ENCODE data around the gene TSPEAR. TPM values are rescaled to one million over a fixed set of nuclear protein-coding genes. Genes with fewer than 3 reads are reported as not detected.
"Not testable (repeated sequence)": the region's sequence is repeated elsewhere in the genome, so short reads cannot be mapped to it uniquely, and the experiment has no call there.

Gene TSPEAR
- total RNA-seq, 1 donor from 2014 or later: 0.10 TPM

DNA sequence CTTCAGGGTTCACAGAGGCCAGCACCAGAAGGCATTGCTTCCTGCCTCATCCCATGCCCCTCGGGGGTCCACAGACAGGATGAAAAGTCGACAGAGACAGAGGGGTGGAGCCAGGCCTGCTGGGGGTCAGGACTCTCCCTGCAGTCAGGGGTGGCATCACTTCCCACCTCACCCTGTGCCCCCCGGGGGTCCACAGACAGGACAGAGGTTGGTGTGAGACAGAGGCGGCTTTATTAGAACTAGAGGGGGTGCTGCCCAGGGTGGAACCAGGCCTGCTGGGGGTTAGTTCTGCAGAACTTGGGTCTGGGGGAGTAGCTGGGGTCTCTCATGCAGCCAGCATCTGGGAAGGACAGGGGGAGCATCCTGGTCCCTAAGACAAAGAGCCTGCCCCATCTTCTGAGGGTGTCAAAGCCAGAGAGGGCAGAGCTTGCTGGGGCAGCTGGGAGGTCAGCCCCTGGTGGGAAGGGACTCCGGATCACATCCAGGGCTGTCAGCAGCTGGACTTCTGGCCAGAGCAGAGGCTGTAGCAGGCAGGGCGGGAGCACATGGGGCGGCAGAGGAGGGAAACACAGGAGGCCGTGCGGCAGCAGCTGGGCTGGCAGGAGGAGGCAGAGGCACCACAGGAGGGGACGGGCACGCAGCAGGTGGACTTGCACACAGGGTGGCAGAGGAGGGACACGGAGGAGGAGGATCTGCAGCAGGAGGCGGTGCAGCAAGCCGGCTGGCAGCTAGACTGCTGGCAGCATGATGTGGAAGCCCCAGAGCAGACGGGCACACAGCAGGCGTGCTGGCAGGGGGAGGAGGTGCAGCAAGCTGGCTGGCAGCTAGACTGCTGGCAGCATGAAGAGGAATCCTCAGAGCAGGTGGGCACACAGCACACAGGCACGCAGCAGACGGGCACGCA, 120.2 kb downstream of the TSPEAR start:
- DNase-seq (ENCODE audit: low spot score): not testable (repeated sequence)

DNA sequence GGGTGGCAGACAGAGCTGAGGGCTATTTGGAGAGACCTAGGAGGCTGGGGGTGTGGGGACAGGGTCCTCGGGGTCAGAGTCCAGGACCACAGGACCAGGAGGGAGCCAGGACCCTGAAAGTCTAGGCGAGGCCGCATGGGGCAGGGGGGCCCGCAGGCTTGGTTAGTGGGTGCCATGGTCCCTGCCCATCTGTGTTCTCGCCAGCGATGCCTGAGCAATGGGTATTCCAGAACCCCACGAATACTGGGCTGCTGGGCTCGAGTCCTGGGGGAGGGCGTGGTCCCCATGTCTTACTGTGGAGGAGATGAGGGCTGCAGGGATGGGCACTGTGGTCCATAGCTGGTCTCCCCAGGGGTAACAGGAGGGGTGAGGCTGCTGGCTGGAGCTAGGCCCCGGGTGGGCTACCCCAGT, 121.1 kb downstream of the TSPEAR start:
- no peak for DNase-seq (ENCODE audit: low spot score)

DNA sequence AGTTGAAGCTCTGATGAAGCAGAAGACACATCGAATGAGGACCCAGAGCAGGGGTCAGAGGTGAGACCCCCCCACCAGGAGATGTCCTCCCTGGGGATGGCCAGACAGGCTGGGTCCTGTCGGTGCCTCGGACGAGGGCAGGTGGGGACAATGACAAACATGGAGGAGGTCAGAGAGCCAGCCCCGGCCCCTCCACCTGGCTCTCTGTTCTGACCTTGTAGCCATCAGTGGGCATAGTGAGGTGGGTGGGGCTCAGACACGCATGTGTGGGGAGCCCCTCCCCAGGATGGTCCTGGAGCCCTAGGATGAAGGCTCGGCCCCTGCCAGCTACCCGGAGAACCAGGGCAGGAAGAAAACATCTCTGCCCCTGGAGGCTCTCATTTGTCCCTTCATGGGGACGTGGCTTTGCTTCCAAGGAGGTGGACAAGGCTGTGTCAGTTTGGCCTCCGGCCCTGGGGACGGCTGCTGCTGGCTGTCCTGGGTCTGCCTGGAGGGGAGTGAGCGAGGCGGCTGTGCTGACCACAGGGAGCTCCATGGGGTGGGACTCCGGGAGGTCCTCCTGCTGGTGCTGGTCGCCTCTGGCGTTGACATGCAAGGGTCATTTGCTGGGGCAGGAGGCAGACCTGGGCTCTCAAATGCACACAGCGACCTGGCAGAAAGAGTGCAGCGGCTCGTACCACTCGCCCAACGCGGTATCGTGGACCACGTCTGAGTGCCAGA, 121.6 kb downstream of the TSPEAR start:
- no peak for DNase-seq (ENCODE audit: low spot score)

DNA sequence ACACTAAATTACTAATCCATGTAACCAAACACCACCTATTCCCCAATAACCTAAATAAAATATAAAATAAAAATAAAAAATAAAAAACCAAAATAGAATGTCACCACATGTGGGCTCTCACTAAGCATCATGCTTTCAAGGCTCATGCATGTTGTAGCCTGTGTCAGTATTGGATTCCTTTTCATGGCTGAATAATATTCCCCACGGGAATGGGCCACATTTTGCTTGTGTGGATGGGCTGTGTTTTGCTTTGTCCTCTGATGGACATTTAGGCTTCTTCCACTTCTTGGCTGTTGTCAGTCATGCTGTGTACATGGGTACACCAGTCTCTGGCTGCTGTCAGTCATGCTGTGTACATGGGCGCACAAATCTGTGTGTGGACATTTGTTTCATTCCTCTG, 122.3 kb downstream of the TSPEAR start:
- no peak for DNase-seq (ENCODE audit: low spot score)

DNA sequence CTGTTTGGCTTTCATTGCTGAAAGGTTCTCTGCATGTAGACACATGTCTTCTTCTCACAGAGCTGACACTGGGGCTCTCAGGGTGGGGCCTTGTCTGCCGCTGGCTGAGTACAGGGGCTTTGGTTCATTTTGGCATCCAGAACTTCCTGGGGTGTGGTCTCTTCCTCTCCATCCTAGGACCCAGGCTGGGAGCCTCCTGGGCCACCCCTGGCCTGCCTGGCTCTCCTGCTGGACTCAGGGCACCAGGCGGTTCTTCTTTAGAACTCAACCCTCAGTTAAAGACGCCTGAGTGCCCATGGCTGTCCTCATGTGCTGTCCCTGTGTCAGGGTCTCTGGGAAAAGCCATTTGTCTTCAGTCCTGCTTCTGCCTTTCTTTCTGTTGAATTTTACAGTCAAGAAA, 125.5 kb downstream of the TSPEAR start:
- no peak for DNase-seq (ENCODE audit: low spot score)

DNA sequence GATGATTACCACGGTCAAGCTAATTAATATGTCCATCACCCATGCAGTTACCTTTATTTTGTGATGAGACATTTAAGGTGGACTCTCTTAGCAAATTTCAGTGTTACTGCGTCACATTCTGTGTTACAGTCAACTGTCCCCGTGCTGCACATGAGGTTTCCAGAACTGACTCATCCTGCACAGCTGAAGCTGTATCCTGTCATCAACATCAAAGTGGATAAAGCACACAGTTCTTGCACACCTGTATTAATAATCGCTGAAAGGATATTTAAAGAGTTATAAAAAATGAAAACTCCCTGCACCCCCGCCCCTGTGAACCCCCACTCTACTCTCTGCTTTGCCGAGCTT, 127.6 kb downstream of the TSPEAR start:
- no peak for DNase-seq (ENCODE audit: low spot score)

DNA sequence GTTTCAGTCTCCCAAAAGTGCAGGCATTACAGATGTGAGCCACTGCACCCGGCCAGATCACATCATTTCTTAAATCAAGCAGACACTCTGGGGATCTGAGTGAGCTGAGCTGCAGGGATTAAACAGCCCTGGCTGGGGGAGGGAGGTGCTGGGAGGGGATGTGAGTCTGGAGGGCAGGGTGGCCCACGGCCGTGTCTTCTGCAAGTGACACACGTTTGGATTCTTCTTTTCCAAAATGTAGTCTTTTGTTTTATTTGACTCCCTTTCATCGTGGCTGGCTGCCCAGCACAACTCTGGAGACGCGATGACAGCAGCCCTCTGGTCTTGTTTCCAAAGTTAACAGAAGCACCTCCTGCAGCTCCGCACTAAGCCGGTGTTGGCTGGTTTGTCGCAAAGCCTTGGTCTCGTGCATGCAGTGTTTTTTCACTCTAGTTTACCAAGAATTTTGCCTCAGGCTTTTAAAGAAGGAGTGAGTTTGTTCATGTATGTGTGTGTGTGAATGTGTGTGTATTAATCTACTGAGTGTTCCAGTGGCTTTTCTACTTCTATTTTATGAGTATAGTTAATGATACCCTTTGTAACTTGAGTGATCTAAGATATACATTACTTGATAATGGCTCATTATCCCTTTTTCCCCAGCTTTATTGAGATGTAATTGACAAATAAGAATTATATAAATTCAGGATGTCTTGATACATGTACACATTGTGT, 128.1 kb downstream of the TSPEAR start:
- no peak for DNase-seq (ENCODE audit: low spot score)

DNA sequence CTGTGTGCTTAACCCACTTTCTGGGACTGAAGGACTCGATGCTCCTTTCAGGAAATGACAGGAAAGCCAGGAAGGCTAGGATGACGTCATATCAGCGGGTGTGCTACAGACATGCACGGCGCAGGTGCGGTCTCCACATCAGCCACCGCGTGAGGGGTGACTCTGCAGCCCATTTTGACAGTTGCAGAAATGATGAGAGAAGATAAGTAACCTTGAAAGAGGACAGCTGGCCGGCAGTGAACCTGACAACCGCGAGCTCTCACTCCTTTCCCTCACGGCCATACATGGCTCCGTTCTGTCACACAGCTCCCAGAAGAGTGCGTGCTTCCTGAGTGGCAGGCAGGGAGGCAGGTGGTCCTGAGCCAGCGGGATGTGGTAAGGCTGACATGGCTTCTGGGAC, 129.3 kb downstream of the TSPEAR start:
- DNase-seq (ENCODE audit: low spot score): no peak

DNA sequence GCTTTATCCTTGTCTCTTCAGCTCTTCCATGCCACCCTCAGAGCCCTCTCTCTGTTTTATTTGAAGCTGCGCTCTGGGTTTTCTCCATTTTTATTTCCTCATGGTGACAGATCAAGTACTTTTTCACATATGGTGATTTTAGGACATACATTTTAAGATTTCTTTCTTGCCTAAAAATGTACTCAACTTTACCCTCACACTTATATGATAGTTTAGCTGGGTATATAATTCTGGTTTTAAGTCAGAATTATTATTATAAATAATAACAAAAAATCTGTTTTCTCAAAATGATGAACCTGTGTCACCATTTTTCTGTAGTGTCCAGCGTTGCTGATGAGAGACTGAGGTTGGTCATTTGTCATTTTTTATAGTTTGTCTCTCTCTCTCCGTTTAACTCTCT, 130.2 kb downstream of the TSPEAR start:
- DNase-seq (ENCODE audit: low spot score): no peak

DNA sequence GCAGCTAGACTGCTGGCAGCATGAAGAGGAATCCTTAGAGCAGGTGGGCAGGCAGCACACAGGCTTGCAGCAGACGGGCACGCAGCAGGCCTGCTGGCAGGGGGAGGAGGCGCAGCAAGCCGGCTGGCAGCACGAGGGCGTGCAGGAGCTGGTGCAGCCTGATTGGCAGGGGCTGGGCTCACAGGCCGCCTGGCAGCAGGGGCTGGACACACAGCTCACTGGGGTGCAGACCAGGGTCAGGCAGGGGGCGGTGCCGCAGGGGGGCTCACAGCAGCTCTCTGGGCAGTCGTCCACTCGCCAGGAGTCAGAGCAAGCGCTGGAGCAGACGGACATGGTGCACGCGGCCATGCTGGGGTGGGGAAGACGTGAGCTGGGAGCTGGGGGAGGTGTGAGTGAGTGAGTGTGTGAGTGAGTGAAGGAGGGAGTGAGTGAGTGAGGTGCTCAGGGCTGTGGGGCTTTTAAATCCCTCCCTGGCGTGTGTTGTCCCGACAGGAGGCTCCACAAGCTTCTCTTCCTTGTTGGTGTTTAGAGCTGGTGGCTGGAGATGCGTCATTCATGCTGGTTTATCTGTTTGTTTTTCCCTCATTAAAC, 131.0 kb downstream of the TSPEAR start, which contains the start of gene KRTAP10-5:
TSS of gene KRTAP10-5 (minus strand) at position 374 of the 591 bp plus-strand sequence. CDS start at position 348, 26 bp downstream.
- DNase-seq (ENCODE audit: low spot score): not testable (repeated sequence)

DNA sequence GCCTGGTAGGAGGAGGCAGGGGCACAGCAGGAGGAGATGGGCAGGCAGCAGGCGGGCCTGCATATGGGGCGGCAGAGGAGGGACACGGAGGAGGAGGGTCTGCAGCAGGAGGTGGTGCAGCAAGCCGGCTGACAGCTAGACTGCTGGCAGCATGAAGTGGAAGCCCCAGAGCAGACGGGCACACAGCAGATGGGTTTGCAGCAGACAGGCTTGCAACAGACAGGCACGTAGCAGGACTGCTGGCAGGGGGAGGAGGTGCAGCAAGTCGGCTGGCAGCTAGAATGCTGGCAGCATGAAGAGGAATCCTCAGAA, 131.6 kb downstream of the TSPEAR start:
- no peak for DNase-seq (ENCODE audit: low spot score)

DNA sequence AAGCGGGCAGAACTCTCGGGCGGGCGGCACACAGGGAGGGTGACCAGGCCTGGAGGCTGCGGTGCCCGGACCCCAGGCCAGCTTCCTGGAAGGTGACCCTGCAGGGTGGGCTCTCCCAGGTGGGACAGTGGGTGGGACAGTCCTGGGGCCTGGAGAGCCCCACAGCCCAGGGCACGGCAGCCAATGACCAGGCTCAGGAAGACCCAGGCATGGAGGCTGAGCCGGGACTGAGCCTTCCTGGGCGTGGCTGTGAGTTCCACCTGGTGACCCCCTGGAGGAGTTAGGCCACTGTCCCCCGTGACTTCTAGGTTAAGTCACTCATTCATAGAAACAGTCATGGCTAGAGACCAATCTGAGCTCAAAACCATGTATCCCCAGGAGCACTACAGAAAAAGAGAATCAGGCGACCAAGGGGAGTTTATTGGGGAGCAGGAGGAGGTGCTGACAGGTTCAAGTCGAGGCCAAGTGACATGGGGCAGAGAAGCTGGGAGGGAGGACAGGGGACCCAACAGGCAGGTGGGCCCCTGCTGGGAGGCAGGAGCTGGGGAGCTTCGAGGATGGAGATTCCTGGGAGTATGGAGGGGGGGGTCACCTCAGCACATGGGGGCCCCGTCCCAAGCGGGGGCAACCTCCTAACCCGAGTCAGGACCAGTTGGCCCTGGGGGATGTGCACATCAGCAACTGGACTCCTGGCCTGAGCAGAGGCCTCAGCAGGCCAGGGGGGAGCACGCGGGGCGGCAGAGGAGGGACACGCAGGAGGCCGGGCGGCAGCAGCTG, 132.1 kb downstream of the TSPEAR start:
- no peak for DNase-seq (ENCODE audit: low spot score)

DNA sequence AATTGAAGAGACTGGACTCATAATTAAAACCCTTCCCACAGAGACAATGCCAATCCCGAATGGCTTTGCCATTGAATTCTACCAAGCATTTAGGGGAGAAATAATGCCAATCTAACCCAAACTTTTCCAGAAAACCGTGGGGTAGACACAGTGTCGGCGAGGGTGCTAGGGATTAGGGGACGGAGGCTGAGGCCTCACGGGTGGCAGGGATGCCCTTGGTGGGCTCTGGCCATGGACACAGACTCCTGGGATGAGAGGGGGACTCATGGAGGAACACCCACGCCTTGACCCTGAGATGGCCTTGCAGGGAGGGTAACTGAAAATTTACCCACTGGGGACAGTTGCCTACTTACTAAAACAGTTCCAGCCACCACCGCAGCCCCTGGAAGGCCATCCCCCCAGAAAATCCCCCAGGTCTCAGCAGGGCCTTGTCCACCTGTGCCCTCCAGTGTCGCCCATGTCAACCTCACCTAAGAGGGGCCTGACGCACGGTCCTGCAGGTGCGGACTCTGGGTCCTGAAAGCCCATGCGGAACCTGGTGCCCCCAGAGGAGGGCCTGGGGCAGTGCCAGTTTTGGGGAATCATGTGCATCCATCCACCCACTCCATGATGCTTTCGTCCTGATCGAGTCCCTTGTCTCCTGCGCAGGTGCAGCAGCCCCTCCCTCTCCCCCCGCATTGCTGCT, 132.9 kb downstream of the TSPEAR start:
- DNase-seq (ENCODE audit: low spot score): no peak

DNA sequence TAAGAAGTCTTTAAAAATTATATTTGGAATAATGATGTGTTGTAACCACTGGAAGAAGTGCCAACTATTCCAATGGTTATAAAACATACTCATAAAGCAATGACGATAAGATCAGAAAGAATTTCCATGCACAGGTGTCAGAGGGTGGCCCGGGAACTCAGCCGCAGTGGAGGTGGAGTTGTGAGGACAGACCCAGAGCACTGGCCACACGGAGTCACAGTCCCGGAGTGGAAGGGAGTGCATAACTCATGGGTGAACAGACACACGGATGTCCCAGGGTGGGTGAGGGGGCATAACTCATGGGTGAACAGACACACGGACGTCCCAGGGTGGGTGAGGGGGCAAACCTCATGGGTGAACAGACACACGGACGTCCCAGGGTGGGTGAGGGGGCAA, 135.3 kb downstream of the TSPEAR start:
- no peak for DNase-seq (ENCODE audit: low spot score)

DNA sequence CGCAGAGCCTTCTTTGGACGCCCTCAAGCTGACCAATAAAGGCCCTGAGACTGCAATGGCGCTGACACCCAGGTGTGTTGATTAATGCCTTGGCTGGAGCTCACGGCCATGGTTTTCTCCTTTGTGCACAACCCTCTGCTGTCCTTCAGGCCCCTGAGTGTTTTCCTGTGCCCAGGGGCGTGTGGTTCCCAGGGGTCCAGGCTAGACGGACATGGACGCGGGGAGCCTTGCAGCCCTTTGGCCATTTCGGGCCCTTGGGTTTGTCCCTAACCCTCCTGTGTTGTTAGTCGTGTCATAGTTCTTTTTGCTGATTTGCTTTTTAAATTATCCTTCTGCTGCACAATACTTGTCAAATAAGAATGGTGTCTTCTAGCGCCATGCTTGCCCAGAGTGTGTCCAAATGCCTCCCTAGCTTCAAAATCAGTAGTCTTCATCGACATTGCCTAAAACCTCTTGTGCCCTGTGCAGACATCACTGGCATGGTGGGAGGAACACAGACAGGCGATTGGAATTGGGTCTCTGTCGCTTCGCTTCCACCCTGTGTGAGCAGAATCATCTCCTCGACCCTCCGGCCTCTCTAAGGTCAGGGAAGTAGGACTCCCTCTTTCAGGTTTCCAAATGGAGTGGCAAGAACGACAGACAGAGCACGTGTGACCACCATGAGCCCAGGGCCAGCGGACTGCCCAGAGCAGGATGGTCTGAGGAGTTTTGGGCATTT, 135.9 kb downstream of the TSPEAR start:
- DNase-seq (ENCODE audit: low spot score): no peak

DNA sequence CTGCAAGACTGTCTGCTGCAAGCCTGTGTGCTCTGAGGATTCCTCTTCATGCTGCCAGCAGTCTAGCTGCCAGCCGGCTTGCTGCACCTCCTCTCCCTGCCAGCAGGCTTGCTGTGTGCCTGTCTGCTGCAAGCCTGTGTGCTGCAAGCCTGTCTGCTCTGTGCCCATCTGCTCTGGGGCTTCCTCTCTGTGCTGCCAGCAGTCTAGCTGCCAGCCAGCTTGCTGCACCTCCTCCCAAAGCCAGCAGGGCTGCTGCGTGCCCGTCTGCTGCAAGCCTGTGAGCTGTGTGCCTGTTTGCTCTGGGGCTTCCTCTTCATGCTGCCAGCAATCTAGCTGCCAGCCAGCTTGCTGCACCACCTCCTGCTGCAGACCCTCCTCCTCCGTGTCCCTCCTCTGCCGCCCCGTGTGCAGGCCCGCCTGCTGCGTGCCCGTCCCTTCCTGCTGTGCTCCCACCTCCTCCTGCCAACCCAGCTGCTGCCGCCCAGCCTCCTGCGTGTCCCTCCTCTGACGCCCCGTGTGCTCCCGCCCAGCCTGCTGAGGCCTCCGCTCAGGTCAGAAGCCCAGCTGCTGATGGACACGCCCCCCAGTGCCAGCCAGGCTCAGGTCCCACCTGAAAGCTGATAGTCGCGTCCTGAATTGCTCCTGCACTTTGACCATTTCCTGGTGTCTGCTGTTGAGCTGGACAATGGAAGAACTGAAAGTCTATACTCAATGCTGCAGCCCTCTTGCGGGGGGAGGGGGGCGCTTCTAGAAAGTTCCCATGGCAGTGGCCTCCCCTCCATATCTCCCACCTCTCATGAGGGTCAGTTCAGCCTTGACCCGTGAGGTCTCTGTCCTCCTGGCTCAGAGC, 136.7 kb downstream of the TSPEAR start:
- no peak for DNase-seq (ENCODE audit: low spot score)

DNA sequence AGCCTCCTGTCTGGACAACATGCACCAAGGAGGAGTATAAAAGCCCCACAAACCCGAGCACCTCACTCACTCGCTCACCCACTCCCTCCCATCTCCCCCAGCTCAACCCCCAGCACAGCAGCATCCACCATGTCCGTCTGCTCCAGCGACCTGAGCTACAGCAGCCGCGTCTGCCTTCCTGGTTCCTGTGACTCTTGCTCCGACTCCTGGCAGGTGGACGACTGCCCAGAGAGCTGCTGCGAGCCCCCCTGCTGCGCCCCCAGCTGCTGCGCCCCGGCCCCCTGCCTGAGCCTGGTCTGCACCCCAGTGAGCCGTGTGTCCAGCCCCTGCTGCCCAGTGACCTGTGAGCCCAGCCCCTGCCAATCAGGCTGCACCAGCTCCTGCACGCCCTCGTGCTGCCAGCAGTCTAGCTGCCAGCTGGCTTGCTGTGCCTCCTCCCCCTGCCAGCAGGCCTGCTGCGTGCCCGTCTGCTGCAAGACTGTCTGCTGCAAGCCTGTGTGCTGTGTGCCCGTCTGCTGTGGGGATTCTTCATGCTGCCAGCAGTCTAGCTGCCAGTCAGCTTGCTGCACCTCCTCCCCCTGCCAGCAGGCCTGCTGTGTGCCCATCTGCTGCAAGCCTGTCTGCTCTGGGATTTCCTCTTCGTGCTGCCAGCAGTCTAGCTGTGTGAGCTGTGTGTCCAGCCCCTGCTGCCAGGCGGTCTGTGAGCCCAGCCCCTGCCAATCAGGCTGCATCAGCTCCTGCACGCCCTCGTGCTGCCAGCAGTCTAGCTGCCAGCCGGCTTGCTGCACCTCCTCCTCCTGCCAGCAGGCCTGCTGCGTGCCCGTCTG, 137.5 kb downstream of the TSPEAR start, which contains the start of gene KRTAP10-4:
TSS of gene KRTAP10-4 (plus strand) at position 100 of the 827 bp plus-strand sequence. CDS start at position 130, 30 bp downstream.
- not testable (repeated sequence) for DNase-seq (ENCODE audit: low spot score)

DNA sequence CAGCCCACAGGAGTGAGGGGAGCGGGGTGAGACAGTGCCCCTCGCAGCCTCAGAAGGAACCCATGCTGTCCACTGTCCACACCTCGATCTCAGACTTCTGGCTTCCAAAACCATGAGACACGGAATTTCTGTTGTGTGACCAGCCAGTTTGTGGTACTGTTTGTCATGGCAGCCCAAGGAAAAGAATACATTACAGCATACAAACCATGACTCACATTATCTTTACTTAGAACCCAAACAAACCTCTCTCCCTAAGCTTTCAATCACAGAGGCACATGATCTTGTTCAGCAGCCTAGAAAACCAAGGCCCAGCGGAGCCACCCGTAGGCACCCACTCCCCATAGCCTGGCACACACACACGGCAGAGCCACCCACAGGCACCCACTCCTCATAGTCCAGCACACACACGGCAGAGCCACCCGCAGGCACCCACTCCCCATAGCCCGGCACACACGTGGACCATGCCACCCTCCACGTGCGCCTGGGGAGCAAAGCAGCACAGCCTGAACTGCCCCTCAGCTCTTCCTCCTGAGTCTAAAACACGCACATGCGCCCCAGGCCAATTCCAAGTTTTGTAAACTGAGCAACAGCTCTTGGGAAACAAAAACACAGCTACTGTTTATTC, 138.3 kb downstream of the TSPEAR start:
- DNase-seq (ENCODE audit: low spot score): no peak
